ENCODE data around the gene DNAJC25.

Gene DNAJC25

DNA sequence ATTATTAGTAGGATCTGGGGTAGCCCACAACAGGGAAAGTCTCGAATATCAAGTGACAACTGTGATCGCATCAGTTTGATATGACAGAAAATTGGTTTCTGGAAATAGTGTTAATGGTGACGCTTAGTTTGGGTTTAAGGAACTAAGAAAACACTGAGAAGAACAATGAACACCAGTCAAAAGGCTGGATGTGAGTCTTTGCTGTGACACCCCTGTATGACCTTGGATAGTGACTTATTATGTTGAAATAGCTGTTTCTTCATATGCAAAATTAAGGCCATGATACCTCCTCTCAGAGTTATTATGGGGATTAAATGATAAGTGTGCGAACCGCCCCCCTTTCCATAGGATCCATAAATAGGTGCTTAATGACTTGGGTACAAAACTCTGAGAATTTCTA is 926 bp downstream of the DNAJC25 start:
- 0 out of 2 replicates have a peak, but pooled peaks cover 5% of the 10 kb centered on the region for H3F3A ChIP-seq (ENCODE audit: insufficient read depth, low read length)
- peak overlapping the region; percentile 86 for H3K9ac ChIP-seq (ENCODE audit: low read length)
- H3K4me1 ChIP-seq (ENCODE audit: low read length): peaks cover 5% of the 10 kb centered on the region; the same call in 1 of the 2 replicates
- no peak for DNase-seq
- peak overlapping the region; percentile 52 for H2AFZ ChIP-seq (ENCODE audit: low read length)
- no peaks in the 10 kb centered on the region for H3K9me3 ChIP-seq (replicated peaks; ENCODE audit: insufficient read depth, low read length)
- no peaks in the 10 kb centered on the region for H3K27me3 ChIP-seq (replicated peaks; ENCODE audit: insufficient read depth, low read length)
- peak overlapping the region; percentile 62; the same call in 1 of the 2 replicates for H3K27ac ChIP-seq (ENCODE audit: low read length)
- H3K4me3 ChIP-seq (ENCODE audit: low read length): peak overlapping the region; percentile 95
- no peak for TF ChIP-seq EZH2 (optimal IDR thresholded peaks at IDR 0.05; ENCODE audit: low read depth, low read length)
- TF ChIP-seq, protein P1, sequence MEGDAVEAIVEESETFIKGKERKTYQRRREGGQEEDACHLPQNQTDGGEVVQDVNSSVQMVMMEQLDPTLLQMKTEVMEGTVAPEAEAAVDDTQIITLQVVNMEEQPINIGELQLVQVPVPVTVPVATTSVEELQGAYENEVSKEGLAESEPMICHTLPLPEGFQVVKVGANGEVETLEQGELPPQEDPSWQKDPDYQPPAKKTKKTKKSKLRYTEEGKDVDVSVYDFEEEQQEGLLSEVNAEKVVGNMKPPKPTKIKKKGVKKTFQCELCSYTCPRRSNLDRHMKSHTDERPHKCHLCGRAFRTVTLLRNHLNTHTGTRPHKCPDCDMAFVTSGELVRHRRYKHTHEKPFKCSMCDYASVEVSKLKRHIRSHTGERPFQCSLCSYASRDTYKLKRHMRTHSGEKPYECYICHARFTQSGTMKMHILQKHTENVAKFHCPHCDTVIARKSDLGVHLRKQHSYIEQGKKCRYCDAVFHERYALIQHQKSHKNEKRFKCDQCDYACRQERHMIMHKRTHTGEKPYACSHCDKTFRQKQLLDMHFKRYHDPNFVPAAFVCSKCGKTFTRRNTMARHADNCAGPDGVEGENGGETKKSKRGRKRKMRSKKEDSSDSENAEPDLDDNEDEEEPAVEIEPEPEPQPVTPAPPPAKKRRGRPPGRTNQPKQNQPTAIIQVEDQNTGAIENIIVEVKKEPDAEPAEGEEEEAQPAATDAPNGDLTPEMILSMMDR (IDR thresholded peaks at IDR 0.05; ENCODE audit: low read length): no peak
- no peak for TF ChIP-seq EZH2phosphoT487 (IDR thresholded peaks at IDR 0.05; ENCODE audit: low read length)
- peaks cover 57% of the 10 kb centered on the region for H3K79me2 ChIP-seq (ENCODE audit: low read length)
- H3K4me2 ChIP-seq (ENCODE audit: low read depth, low read length): peak overlapping the region; percentile 87
- H4K20me1 ChIP-seq (ENCODE audit: insufficient read depth, low read length): peaks cover 16% of the 10 kb centered on the region; the same call in 1 of the 2 replicates
- no peaks in the 10 kb centered on the region for H3K9me2 ChIP-seq (replicated peaks; ENCODE audit: insufficient read depth, low read length)
- H3K36me3 ChIP-seq (replicated peaks; ENCODE audit: insufficient read depth, low read length): no peaks in the 10 kb centered on the region

DNA sequence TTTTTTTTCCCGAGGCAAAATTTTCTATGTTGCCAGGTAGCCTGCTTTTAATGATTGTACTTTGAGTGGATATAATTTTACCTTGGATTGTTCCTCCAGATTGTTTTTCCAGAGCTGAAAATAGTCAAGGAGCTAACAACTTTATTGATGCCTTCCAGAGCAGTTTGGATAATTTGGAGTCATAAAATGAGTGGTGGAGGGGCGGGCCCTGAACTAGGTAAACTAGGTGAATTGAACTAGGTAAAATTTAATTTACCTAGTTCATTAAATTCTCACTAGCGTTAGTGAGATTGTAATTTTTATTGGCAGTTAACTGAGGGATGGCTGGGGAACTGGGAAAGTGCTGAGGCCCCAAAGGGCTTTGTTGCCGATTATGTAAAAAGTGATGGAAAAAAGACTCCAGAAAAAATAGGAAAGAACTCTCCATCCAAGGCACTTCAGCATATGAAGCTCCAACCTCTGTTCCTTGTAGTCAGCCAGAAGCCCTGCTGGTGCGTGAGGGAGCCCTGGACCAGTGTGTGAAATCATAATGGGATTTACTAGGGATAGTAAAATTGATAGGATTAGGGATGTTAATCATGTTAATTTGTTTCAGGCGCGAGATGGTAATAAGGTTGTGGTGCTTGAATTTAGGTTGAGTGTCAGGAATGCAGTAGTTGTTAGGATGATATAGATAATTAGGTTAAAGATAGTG is 1.7 kb downstream of the DNAJC25 start:
- Histone ChIP-seq H4K20me1 (ENCODE audit: insufficient read depth, low read length) (peaks cover 16% of the 10 kb centered on the region; the same call in 1 of the 2 replicates), H3K79me2 (ENCODE audit: low read length) (peaks cover 64% of the 10 kb centered on the region)
- TF ChIP-seq, protein P1 (IDR thresholded peaks at IDR 0.05; ENCODE audit: low read length): no peak
- TF ChIP-seq EZH2 (optimal IDR thresholded peaks at IDR 0.05; ENCODE audit: low read depth, low read length): no peak
- TF ChIP-seq EZH2phosphoT487 (IDR thresholded peaks at IDR 0.05; ENCODE audit: low read length): no peak

DNA sequence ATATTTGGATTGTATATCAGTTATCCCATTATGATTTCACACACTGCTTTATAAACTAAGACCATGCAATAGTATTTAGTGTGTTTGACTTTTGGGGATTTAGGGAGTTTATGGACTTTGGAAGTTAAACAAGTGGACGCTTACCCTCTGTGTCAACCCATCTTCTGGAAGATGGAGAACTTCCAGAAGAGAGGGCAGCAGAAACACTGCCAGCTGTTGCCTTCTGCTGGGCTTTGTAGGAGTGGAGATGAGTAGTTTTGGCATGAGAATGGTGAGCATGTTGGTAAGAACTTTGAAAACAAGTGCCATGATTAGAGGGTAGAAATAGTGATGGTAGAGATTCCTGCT is 2.2 kb downstream of the DNAJC25 start:
- Histone ChIP-seq H2AFZ (ENCODE audit: low read length) (no peak overlapping the region), H3K9me3 (replicated peaks; ENCODE audit: insufficient read depth, low read length) (no peaks in the 10 kb centered on the region), H3K27me3 (replicated peaks; ENCODE audit: insufficient read depth, low read length) (no peaks in the 10 kb centered on the region), H3F3A (ENCODE audit: insufficient read depth, low read length) (0 out of 2 replicates have a peak, but pooled peaks cover 5% of the 10 kb centered on the region), H3K4me2 (ENCODE audit: low read depth, low read length) (peak overlapping the region; percentile 87; the same call in 1 of the 2 replicates), H3K9ac (ENCODE audit: low read length) (no peak overlapping the region), H3K36me3 (replicated peaks; ENCODE audit: insufficient read depth, low read length) (no peaks in the 10 kb centered on the region), H3K4me3 (ENCODE audit: low read length) (no peak overlapping the region), H3K4me1 (ENCODE audit: low read length) (peaks cover 5% of the 10 kb centered on the region; the same call in 1 of the 2 replicates), H4K20me1 (ENCODE audit: insufficient read depth, low read length) (peaks cover 16% of the 10 kb centered on the region; the same call in 1 of the 2 replicates), H3K27ac (ENCODE audit: low read length) (no peak overlapping the region), H3K9me2 (replicated peaks; ENCODE audit: insufficient read depth, low read length) (no peaks in the 10 kb centered on the region), H3K79me2 (ENCODE audit: low read length) (peaks cover 70% of the 10 kb centered on the region)
- no peak for DNase-seq
- TF ChIP-seq, protein P1 (IDR thresholded peaks at IDR 0.05; ENCODE audit: low read length): no peak
- TF ChIP-seq EZH2phosphoT487 (IDR thresholded peaks at IDR 0.05; ENCODE audit: low read length) (no peak), EZH2 (optimal IDR thresholded peaks at IDR 0.05; ENCODE audit: low read depth, low read length) (no peak)

More for the DNA sequence above, 1.7 kb downstream of the DNAJC25 start:
- Histone ChIP-seq H3K4me3 (ENCODE audit: low read length) (peak overlapping the region; percentile 95), H3K27me3 (replicated peaks; ENCODE audit: insufficient read depth, low read length) (no peaks in the 10 kb centered on the region), H3K4me1 (ENCODE audit: low read length) (peaks cover 5% of the 10 kb centered on the region; the same call in 1 of the 2 replicates), H3K9ac (ENCODE audit: low read length) (peak overlapping the region; percentile 86; the same call in 1 of the 2 replicates), H3F3A (ENCODE audit: insufficient read depth, low read length) (0 out of 2 replicates have a peak, but pooled peaks cover 5% of the 10 kb centered on the region), H3K27ac (ENCODE audit: low read length) (no peak overlapping the region), H3K9me2 (replicated peaks; ENCODE audit: insufficient read depth, low read length) (no peaks in the 10 kb centered on the region), H3K36me3 (replicated peaks; ENCODE audit: insufficient read depth, low read length) (no peaks in the 10 kb centered on the region), H2AFZ (ENCODE audit: low read length) (no peak overlapping the region), H3K9me3 (replicated peaks; ENCODE audit: insufficient read depth, low read length) (no peaks in the 10 kb centered on the region), H3K4me2 (ENCODE audit: low read depth, low read length) (peak overlapping the region; percentile 87)
- no peak for DNase-seq
